Fibroblast of lung (primary cell): ENCODE results near the gene XPC.

Source experiments
- CTCF ChIP-seq, 2 donors: IDR thresholded peaks in 1 of 2; conservative IDR thresholded peaks in 1 of 2; 1 replicate in 1 of 2; 2 replicates in 1 of 2; pipeline ENCODE4 v1.5.1; 2011 to 2012; ENCODE audit warnings: low read length in 2 of 2, control low read depth in 1 of 2, inconsistent platforms in 1 of 2, low read depth in 1 of 2, mild to moderate bottlenecking in 1 of 2
- EZH2 ChIP-seq: IDR thresholded peaks from 2 replicates; pipeline ENCODE4 v1.5.1; 2012; ENCODE audit warnings: low read length, control low read depth, mild to moderate bottlenecking; ENCODE audit errors: missing control alignments

GRCh38 chr3:14132120-14132519, 46.3 kb downstream of the XPC start:
- TF ChIP-seq CTCF (conservative IDR thresholded peaks at IDR 0.05 in 1 of 2, IDR thresholded peaks at IDR 0.05 in 1 of 2; ENCODE audit: low read depth in 1 of 2, low read length in 2 of 2) (no peak), EZH2 (no peak)
